Ovary (tissue), 9 donors: Measurements from ENCODE around the gene UNC93B1. TPM values are rescaled to one million over a fixed set of nuclear protein-coding genes. Genes with fewer than 3 reads are reported as not detected.
A peak's percentile ranks its signal among the peaks of the same experiment; 100 is the strongest.

Experiments used
- DNase-seq, 5 donors: peaks; one replicate each; pipeline ENCODE4 v3.0.0-alpha.2; 2019 to 2020
- H3K27ac ChIP-seq, 2 donors: fragments of 200-600 bp; one replicate each; pipeline versions ENCODE4 v1.5.1 to v1.8.0; 2019 to 2022
- H3K27me3 ChIP-seq: fragments of 200-600 bp; one replicate; pipeline ENCODE4 v1.8.0; 2022
- H3K36me3 ChIP-seq: fragments of 200-600 bp; sonication (generic); one replicate; pipeline ENCODE4 v1.5.1; 2019
- H3K4me1 ChIP-seq: one replicate; pipeline ENCODE4 v1.8.1; 2013; ENCODE audit warnings: mild to moderate bottlenecking, moderate library complexity; ENCODE audit not compliant: insufficient read depth
- H3K4me3 ChIP-seq: fragments of 200-600 bp; sonication (generic); one replicate; pipeline ENCODE4 v1.5.1; 2017
- H3K9me3 ChIP-seq, 2 donors: fragments of 200-600 bp in 1 of 2; sonication (generic) in 1 of 2; one replicate each; pipeline versions ENCODE4 v1.5.1 to v1.8.1; 2013 to 2019; ENCODE audit warnings: mild to moderate bottlenecking in 1 of 2, moderate library complexity in 1 of 2
- EP300 ChIP-seq: sonication (generic); formaldehyde crosslinking; IDR thresholded peaks from one replicate; pipeline ENCODE4 v1.6.1; 2017; ENCODE audit warnings: antibody characterized with exemption
- POLR2A ChIP-seq: fragments of 450-650 bp; IDR thresholded peaks from one replicate; pipeline ENCODE4 v1.6.1; 2017; ENCODE audit warnings: antibody characterized with exemption, mild to moderate bottlenecking, moderate library complexity
- WGBS, 3 donors: extraction: QIAGEN DNeasy Blood & Tissue Kit in 1 of 3; methylation state at CpG; one replicate each; pipeline versions ENCODE4 v1.1.5 to v1.1.7; 2013 to 2017; 5-methylcytosine and 5-hydroxymethylcytosine counted together
- intact Hi-C, 4 donors: fragments of 100-400 bp; cut with DNase I; formaldehyde crosslinking; loops; one replicate each; pipeline versions ENCODE4 v1.11.0 to v1.15.1; 2022 to 2023
- polyA plus RNA-seq, 2 donors: library from polyadenylated mRNA; stranded (reverse); fragments of 200-250 nt in 1 of 2; fragments of 350-450 nt in 1 of 2; fragmentation: Illumina TruSeq in 1 of 2; extraction: RNeasy Lipid Tissue Mini Kit (QIAGEN cat#74804) in 1 of 2; gene quantifications; one replicate each; pipeline ENCODE4 v1.2.3, GENCODE V29; 2013 to 2014
- total RNA-seq, 7 donors: library from RNA; depleted of rRNA in 2 of 7; stranded (reverse); fragments of >200 nt in 2 of 7; fragmentation: NEBNext Ultra II Directional in 3 of 7; extraction: Animal tissue kit (Norgen Biotek cat#: 25700) in 3 of 7; gene quantifications; one replicate each; pipeline versions ENCODE4 v1.1.0 to v1.2.4, GENCODE V29; 2016 to 2023
- TF ChIP-seq, protein P1 (sequence below), 3 donors: fragments of 450-650 bp in 2 of 3; fragments of 200-600 bp in 1 of 3; IDR thresholded peaks; one replicate each; pipeline versions ENCODE4 v1.5.1 to v1.8.0; 2016 to 2022; ENCODE audit warnings: antibody characterized with exemption in 3 of 3, mild to moderate bottlenecking in 1 of 3
- donor health status: DM: no; HTN: no; CAD: no; lungs with moderate emphysema.
- donor health status: DM: no; HTN: no; CAD: no.
- donor health status: Bipolar disorder and iron deficiency.
- donor health status: DM: yes; HTN: yes; CAD: no.
- donor health status: DM: no; HTN: no; CAD: no.
- donor health status: DM: yes; HTN: yes; CAD: no.

UNC93B1 gene
- total and polyA plus RNA-seq, 9 donors: 9.0 to 39.6 (median 12.0) TPM

DNA sequence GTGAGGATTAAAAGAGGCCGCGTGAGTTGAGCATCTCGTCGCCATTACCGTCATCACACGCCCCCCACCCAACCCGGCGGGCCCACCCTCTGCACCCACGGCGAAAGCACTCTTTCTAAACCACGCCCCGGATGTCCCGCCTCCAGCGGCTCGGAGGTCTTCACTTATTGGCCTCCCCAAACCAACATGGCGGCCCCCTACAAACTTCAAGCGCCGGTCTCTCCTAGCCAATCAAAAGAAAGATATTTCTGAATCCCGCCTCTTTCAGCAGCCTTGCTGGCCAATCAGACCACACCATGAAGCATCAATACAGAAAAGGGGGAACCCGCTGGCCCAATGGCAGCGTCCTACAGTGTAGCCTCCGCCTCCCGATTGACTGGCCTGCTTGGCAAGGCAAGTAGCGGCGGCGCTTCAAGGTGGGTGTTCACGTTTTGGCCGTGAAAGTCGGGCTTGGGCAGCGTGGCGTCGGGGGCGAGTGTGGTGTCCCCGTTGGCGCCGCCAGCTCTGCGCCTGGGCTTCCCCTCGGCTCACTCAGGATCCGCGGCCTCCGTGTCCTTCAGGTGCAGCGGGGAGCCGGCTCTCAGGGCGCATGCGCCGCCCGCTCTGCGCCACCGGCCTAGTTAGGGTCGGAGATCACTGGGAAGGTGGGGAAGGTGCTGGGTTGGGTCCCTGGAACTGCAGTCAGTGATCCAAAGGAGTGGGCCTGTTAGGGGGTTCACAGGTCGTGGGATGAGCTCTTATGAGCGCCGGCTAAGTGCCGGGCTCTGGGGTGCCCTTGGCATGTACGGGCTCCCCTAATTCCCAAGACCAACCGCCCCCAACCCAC lies 26.6 kb upstream of the UNC93B1 start, which contains the start of gene NDUFS8:
Gene NDUFS8 (plus strand): TSS at position 364 of the 826 bp plus-strand sequence. CDS start 1,471 bp downstream, outside the sequence.
- 0 to 1% (median 0%) methylated on average over 55 to 56 of the region's 56 CpGs for WGBS, 3 donors
- H3K9me3 ChIP-seq: no peaks in the 10 kb centered on the region
- H3K36me3 ChIP-seq: no peaks in the 10 kb centered on the region
- H3K4me1 ChIP-seq: peaks cover 10% of the 10 kb centered on the region
- H3K27ac ChIP-seq: peak within 1 kb of the TSS in 1 of 2 donors; percentile 79
- peak; percentile 46 for TF ChIP-seq POLR2A
- TF ChIP-seq, protein P1, sequence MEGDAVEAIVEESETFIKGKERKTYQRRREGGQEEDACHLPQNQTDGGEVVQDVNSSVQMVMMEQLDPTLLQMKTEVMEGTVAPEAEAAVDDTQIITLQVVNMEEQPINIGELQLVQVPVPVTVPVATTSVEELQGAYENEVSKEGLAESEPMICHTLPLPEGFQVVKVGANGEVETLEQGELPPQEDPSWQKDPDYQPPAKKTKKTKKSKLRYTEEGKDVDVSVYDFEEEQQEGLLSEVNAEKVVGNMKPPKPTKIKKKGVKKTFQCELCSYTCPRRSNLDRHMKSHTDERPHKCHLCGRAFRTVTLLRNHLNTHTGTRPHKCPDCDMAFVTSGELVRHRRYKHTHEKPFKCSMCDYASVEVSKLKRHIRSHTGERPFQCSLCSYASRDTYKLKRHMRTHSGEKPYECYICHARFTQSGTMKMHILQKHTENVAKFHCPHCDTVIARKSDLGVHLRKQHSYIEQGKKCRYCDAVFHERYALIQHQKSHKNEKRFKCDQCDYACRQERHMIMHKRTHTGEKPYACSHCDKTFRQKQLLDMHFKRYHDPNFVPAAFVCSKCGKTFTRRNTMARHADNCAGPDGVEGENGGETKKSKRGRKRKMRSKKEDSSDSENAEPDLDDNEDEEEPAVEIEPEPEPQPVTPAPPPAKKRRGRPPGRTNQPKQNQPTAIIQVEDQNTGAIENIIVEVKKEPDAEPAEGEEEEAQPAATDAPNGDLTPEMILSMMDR (IDR thresholded peaks at IDR 0.05): no peak
- DNase-seq: peak; percentile 96 to 97 (median 96)
- H3K4me3 ChIP-seq: peak within 1 kb of the TSS; percentile 68
- intact Hi-C loops: loop anchor here in 1 of 4 donors (10.0 kb wide), 1 partner anchor 174 kb away; no protein-coding TSS in a partner anchor
- H3K27me3 ChIP-seq: no peaks in the 10 kb centered on the region

- no peak for DNase-seq
- intact Hi-C loops: loop anchor here in 1 of 4 donors (10.0 kb wide), 1 partner anchor 426 kb away; no protein-coding TSS in a partner anchor
- H3K27me3 ChIP-seq: no peaks in the 10 kb centered on the region
- 87 to 89% (median 88%) methylated on average over 12 of the region's 12 CpGs for WGBS, 3 donors
- H3K36me3 ChIP-seq: no peaks in the 10 kb centered on the region
- H3K9me3 ChIP-seq: peaks cover 0 to 5% of the 10 kb centered on the region in 2 donors
- no peak for TF ChIP-seq POLR2A
- TF ChIP-seq, protein P1 (IDR thresholded peaks at IDR 0.05): no peak
- TF ChIP-seq EP300: no peak
- H3K4me3 ChIP-seq: no peak overlapping the region
- no peak overlapping the region for H3K27ac ChIP-seq
- peaks cover 10% of the 10 kb centered on the region for H3K4me1 ChIP-seq
Measured at GRCh38 chr11:68028802-68029545, 25.1 kb upstream of the UNC93B1 start.

DNA sequence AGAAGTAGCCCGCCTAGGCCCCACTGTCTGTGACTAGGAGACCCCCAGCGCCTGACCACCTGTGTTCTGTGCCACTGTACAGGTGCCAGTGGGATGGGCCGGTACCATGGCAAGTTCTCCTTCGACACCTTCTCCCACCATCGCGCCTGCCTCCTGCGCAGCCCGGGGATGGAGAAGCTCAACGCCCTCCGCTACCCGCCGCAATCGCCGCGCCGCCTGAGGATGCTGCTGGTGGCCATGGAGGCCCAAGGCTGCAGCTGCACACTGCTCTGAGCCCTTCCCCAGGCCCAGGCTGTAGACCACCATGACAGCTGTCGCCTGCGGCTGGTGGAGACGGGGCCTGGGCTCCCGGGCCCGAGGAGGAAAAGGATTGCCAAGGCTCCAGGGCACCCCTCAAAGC lies 23.8 kb upstream of the UNC93B1 start:
- Histone ChIP-seq H3K9me3 (peaks cover 0 to 5% of the 10 kb centered on the region in 2 donors), H3K27ac (no peak overlapping the region), H3K4me1 (peaks cover 10% of the 10 kb centered on the region), H3K4me3 (no peak overlapping the region), H3K27me3 (no peaks in the 10 kb centered on the region), H3K36me3 (no peaks in the 10 kb centered on the region)
- TF ChIP-seq POLR2A: no peak
- TF ChIP-seq, protein P1 (IDR thresholded peaks at IDR 0.05): no peak
- 86 to 90% (median 89%) methylated on average over 20 to 21 of the region's 21 CpGs for WGBS, 3 donors
- intact Hi-C loops: loop anchor here in 1 of 4 donors (10.0 kb wide), 1 partner anchor 427 kb away; no protein-coding TSS in a partner anchor
- no peak for DNase-seq

DNA sequence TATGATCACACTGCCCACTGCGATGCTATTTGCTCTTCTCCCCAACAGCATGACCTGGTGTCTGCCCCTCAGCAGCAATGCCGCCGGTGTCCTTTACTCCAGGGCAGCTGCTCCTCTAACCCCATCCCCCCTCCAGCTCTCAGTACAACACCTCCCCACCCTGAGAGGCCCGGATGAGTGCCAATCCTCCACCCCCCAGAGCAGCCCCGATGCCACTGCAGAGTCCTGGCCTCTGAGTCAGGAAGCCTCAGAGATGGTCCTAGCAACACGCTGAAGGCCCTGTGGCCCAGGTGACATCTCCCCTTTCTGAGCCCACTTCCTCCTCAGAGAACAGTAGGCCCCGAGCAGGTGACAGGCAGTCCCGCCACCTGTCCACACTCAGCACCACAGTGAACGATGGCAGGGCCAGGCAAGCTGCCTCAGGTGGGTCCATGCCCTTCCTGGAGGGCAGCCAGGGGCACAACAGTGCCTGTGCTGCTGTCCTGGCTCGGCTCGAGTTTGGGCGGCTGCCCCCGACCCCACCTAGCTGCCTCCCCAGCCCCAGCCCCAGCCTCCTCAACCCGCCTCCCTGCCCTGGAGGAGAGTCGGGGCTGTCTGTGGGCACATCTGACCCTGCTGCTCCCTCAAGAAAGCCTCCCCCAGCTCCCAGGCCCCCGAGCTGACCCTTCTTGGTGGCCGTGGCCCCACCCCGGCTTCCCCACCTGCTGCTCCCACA lies 22.7 kb upstream of the UNC93B1 start:
- H3K36me3 ChIP-seq: no peaks in the 10 kb centered on the region

More for the DNA sequence above, 22.7 kb upstream of the UNC93B1 start:
- TF ChIP-seq POLR2A (no peak), EP300 (no peak)
- TF ChIP-seq, protein P1 (IDR thresholded peaks at IDR 0.05): no peak
- intact Hi-C loops: loop anchor here in 1 of 4 donors (10.0 kb wide), 1 partner anchor 428 kb away; no protein-coding TSS in a partner anchor
- no peak overlapping the region for H3K27ac ChIP-seq
- H3K4me3 ChIP-seq: no peak overlapping the region
- DNase-seq: no peak
- peaks cover 0 to 5% of the 10 kb centered on the region in 2 donors for H3K9me3 ChIP-seq
- H3K4me1 ChIP-seq: peaks cover 6% of the 10 kb centered on the region
- H3K27me3 ChIP-seq: no peaks in the 10 kb centered on the region
- WGBS, 3 donors: 87 to 91% (median 90%) methylated on average over 17 to 18 of the region's 18 CpGs
